Testis (tissue), 3 donors: ENCODE measurements around the gene CYTL1. TPM values are rescaled to one million over a fixed set of nuclear protein-coding genes. Genes with fewer than 3 reads are reported as not detected.

ENCODE experiments used
- DNase-seq: peaks from one replicate; pipeline ENCODE4 v3.0.0-alpha.2; 2019
- H3K27ac ChIP-seq, 2 donors: fragments of 200-600 bp; sonication (generic); one replicate each; pipeline ENCODE4 v1.5.1; 2019
- H3K27me3 ChIP-seq: fragments of 200-600 bp; sonication (generic); one replicate; pipeline ENCODE4 v1.5.1; 2019
- H3K36me3 ChIP-seq: fragments of 200-600 bp; sonication (generic); one replicate; pipeline ENCODE4 v1.5.1; 2017; ENCODE audit warnings: low read depth; ENCODE audit errors: missing control alignments
- H3K4me1 ChIP-seq: fragments of 200-600 bp; sonication (generic); one replicate; pipeline ENCODE4 v1.5.1; 2019
- H3K4me3 ChIP-seq, 2 donors: fragments of 200-600 bp; sonication (generic); one replicate each; pipeline ENCODE4 v1.5.1; 2017 to 2019
- H3K9me3 ChIP-seq: fragments of 200-600 bp; sonication (generic); one replicate; pipeline ENCODE4 v1.5.1; 2017
- CTCF ChIP-seq, 3 experiments: fragments of 450-650 bp in 2 of 3; fragments of 200-600 bp in 1 of 3; sonication (generic) in 1 of 3; IDR thresholded peaks; one replicate each; pipeline ENCODE4 v1.5.1; 2016 to 2019; ENCODE audit warnings: antibody characterized with exemption in 3 of 3, mild to moderate bottlenecking in 2 of 3, moderate library complexity in 1 of 3
- POLR2A ChIP-seq: fragments of 450-650 bp; IDR thresholded peaks from one replicate; pipeline ENCODE4 v1.6.1; 2017; ENCODE audit warnings: antibody characterized with exemption, mild to moderate bottlenecking, moderate library complexity
- WGBS, 2 donors: methylation state at CpG; one replicate each; pipeline ENCODE4 v1.1.5; 2018; 5-methylcytosine and 5-hydroxymethylcytosine counted together
- intact Hi-C: fragments of 100-400 bp; cut with DNase I; formaldehyde crosslinking; loops from one replicate; pipeline ENCODE4 v1.15.1; 2023; ENCODE audit warnings: low total_unique reads
- polyA plus RNA-seq: library from polyadenylated mRNA; stranded (reverse); fragments of 350-450 nt; fragmentation: Illumina TruSeq; extraction: RNeasy Lipid Tissue Mini Kit (QIAGEN cat#74804); gene quantifications from one replicate; pipeline ENCODE4 v1.2.3, GENCODE V29; 2014; ENCODE audit warnings: low read depth, low replicate concordance; ENCODE audit not compliant: insufficient read depth
- total RNA-seq, 2 donors: library from RNA; depleted of rRNA; stranded (reverse); fragments of >200 nt; gene quantifications; one replicate each; pipeline ENCODE4 v1.2.3, GENCODE V29; 2016

The CYTL1 gene
- total and polyA plus RNA-seq, 3 donors from 2014 or later: 0.39 to 3.1 TPM; not detected in 1

DNA sequence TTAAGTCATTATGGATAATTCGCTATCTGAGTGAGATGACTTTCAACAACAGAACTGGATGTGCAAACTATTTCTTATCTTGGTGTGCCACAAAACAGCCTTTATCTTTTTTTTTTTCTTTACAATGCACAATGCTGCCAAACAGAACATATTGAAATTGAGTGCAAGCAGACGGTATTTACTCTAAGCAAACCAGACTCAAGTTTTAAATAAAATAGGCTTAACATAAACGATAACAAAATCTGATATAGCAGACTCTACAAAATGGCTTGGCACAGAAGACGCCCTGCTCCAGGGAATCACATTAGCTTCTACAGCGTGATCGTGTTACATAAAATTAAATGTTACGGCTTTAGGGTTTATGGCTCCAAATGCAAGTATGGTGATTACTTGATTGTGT is 22.4 kb upstream of the CYTL1 start:
- Histone ChIP-seq H3K27ac (no peak overlapping the region), H3K27me3 (no peaks in the 10 kb centered on the region), H3K36me3 (no peaks in the 10 kb centered on the region), H3K9me3 (no peaks in the 10 kb centered on the region), H3K4me3 (no peak overlapping the region), H3K4me1 (no peaks in the 10 kb centered on the region)
- intact Hi-C loops: no loop called here
- 64 to 66% methylated on average over 7 of the region's 7 CpGs for WGBS, 2 donors
- DNase-seq: no peak
- TF ChIP-seq CTCF (IDR thresholded peaks at IDR 0.05) (no peak), POLR2A (no peak)

- no peak for DNase-seq
- H3K4me3 ChIP-seq: no peak overlapping the region
- intact Hi-C loops: no loop called here
- no peaks in the 10 kb centered on the region for H3K4me1 ChIP-seq
- TF ChIP-seq POLR2A: no peak
- no peak for TF ChIP-seq CTCF (IDR thresholded peaks at IDR 0.05)
- no peaks in the 10 kb centered on the region for H3K36me3 ChIP-seq
- 64 to 71% methylated on average over 9 of the region's 9 CpGs for WGBS, 2 donors
- no peaks in the 10 kb centered on the region for H3K27me3 ChIP-seq
- H3K27ac ChIP-seq: no peak overlapping the region
- no peaks in the 10 kb centered on the region for H3K9me3 ChIP-seq
These were observed 21.8 kb upstream of the CYTL1 start for GRCh38 chr4:5040856-5041620.

- intact Hi-C loops: no loop called here
These were observed 20.5 kb upstream of the CYTL1 start for GRCh38 chr4:5039800-5040199.

GRCh38 chr4:5037553-5038551 is 18.6 kb upstream of the CYTL1 start:
- 76 to 83% methylated on average over 8 of the region's 8 CpGs for WGBS, 2 donors
- no peak for TF ChIP-seq POLR2A
- no peak for TF ChIP-seq CTCF (IDR thresholded peaks at IDR 0.05)
- no peak overlapping the region for H3K27ac ChIP-seq
- intact Hi-C loops: no loop called here
- no peak for DNase-seq
- no peaks in the 10 kb centered on the region for H3K27me3 ChIP-seq
- H3K4me1 ChIP-seq: no peaks in the 10 kb centered on the region
- H3K4me3 ChIP-seq: no peak overlapping the region
- H3K9me3 ChIP-seq: no peaks in the 10 kb centered on the region
- H3K36me3 ChIP-seq: no peaks in the 10 kb centered on the region

More at GRCh38 chr4:5039800-5040199, 20.5 kb upstream of the CYTL1 start:
- no peak for DNase-seq
- H3K9me3 ChIP-seq: no peaks in the 10 kb centered on the region
- no peaks in the 10 kb centered on the region for H3K36me3 ChIP-seq
- TF ChIP-seq CTCF (IDR thresholded peaks at IDR 0.05) (no peak), POLR2A (no peak)
- H3K4me3 ChIP-seq: no peak overlapping the region
- H3K27ac ChIP-seq: no peak overlapping the region
- H3K4me1 ChIP-seq: no peaks in the 10 kb centered on the region
- no peaks in the 10 kb centered on the region for H3K27me3 ChIP-seq
- WGBS, 2 donors: 89 to 93% methylated on average over 7 of the region's 7 CpGs
